NCI-H345 treated with DMSO at 0.1 percent for 48 hours (cell line): ENCODE results near the gene ARAP2.

Experiments used
- DNase-seq: peaks from one replicate; lab custom pipeline; 2025; ENCODE audit not compliant: unreplicated experiment; lab: John Stamatoyannopoulos, UW

Gene ARAP2

DNA sequence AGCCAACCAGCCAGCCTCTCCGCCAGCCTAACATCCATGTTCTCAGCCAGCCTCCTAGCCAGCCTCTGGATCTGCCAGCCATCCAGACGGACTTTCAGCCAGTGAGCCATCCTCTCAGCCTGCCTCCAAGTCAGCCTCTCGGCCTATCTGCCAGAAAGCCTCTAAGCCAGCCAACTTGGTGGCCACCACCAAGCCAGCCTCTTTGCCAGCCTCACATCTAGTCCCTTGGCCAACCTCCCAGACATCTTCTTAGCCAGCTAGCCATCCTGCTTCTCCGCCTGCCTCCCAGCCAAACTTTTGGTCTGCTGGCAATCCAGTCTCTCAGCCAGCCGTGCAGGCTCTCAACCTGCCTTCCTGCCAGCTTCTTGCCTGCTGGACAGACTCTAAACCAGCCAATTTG, 16.4 kb upstream of the ARAP2 start:
- DNase-seq, result no peak

DNA sequence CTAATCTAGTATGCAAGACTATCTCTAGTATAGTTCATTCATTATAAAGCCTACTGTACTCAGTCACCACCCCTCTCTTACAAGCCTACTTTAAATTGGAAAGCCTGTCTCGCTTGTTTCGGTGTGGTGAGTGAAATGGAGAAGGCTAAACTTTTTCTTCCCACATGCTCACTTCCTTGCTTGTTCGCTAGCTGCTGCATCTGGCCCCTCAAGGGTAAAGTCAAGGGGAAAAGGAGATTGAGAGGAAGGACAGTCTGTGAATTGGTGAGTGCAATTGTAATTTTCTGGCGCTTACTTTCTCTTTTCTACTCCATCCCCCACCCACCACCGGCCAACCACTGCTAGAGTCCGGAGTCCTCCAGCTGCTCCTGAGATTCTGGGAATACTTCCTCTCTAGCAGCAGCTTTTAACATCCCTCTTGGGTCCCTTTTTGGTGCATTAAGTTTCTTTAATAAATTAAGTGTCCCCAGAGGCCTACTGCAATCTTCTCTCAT, 12.1 kb upstream of the ARAP2 start:
- DNase-seq, result no peak

GRCh38 chr4:36255577-36255976, 11.3 kb upstream of the ARAP2 start:
- DNase-seq, result no peak

DNA sequence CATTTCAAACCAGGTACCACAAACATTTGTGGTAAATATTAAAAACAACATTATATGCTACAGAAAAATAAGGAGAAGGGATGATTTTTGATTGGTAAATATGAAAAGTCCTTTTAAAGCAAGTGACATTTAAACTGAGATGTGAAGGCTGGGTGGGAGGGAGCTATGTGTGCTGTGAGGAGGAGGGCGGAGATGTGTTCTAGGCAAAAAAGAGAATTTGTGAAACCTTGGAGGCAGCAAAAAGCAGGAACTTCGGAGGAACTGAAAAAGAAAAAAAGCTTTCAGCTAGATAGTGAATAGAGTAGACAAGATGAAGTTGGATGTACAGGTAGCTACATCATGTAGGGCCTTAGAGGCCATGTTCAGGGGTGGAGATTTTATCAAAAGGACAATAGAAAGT, 10.1 kb upstream of the ARAP2 start:
- DNase-seq, result no peak

DNA sequence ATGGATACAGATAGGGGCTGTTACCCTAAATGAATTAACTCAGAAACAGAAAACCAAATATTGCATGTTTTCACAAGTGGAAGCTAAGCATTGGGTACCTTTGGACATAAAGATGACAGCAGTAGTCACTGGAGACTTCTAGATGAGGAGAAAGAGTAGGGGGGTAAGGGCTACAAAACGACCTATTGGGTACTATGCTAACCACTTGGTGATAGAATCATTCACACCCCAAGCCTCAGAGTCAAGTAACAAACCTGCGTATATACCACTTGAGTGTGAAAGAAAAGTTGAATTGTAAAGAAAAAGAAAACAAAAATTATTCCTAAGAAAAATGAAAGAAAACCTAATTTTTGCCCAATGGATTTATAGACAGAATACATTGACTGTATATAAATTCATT, 7.7 kb upstream of the ARAP2 start:
- DNase-seq, result no peak

DNA sequence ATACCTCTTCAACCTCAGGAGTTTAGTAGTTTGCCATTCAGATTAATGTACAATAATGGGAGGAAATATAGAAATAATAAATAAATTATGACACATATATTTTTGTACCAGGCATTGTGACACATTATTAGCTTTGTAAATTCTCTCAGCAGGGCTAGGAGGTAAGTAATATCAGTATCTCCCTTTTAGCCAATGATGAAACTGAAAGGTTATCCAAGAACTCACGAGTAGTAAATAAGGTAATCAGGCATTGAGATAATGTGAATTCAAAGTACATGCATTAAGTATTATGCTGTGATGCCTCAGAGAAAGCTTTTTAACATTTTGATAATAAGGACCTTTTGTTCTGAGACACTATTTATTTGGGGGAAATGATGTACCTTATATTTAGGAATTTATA, 5.3 kb upstream of the ARAP2 start:
- no peak for DNase-seq

DNA sequence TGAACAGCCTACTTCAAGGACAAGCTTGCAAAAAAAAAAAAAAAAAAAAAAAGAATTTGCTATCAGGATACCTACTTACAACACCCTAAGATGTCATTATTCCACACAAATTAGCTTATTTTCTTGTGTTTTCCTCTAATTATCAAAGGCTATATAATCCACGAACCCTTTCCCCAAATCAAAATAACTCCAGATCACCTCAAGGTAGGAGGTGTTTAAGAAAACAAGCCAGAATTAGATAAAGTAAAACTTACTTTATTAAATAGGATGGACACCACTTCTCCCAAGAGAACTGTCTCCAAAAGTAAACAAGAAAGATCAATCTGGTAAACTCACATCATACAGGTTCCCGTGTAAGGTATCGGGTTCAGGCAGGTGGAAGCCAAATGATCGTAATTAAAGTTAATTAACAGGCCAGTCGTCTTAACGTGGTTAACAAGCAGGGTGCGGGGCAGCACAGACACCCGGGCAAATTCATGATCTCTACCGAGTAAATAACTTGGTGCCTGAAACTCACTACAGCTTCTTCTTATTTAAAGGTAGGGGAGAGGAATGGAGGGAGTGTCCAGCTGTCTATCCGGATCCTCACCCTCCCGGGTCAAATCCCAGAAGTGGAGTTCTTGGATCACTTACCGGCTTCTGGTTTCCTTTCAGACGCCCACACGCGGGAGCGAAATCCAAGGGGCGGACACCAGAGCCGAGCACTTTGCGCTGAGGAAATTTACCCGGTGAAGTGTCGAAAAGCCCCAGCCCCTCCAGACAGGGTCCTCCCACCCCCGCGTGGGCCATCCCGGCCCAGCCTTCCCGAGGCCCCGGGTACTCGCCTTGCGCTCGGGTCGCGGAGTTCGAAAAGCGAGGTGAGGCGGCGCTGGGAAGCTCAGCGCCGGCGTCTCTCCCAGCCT, 708 bp downstream of the ARAP2 start:
- no peak for DNase-seq

GRCh38 chr4:36242629-36243354, 1.5 kb downstream of the ARAP2 start:
- DNase-seq, result no peak

- no peak for DNase-seq
Measured at GRCh38 chr4:36241771-36242170, 2.5 kb downstream of the ARAP2 start.

DNA sequence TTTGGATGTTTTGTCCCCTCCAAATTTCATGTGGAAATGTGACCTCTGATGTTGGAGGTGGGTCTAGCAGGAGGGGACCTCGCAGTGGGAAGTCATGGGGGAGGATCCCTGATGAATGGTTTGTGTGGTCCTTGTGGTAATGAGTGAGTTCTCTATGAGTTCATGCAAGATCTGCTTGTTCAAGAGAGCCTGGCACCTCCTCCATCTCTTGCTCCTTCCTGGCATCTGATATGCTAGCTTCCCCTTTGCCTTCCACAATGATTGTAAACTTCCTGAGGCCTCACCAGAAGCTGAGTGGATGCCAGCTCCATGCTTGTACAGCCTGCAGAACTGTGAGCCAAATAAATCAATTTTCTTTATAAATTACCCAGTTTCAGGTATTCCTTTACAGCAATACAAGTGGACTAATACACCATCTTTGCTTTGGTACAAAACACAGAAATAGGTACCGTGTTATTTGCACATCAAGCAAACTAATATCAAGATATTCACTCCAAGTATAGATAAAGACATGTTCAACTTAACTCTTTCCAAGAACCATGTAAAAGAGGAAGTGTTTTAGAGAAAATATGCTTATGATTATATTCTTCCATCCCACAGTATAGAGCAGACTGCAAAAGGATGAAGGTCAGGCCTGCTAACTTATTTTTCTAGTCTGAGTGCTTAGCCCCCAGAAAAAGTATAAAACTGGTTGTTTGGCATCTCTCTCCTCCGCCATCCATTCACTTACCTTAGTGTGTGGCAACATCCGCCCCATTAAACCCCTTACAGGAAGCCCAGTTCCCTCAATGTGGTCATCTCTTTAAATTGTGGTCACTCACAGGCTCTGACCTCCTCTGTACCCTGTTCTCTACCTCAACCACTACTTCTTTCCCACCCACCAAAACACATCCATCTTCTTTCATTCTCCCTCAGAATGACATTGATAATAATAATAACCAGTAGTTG, 6.7 kb downstream of the ARAP2 start:
- DNase-seq, result no peak

DNA sequence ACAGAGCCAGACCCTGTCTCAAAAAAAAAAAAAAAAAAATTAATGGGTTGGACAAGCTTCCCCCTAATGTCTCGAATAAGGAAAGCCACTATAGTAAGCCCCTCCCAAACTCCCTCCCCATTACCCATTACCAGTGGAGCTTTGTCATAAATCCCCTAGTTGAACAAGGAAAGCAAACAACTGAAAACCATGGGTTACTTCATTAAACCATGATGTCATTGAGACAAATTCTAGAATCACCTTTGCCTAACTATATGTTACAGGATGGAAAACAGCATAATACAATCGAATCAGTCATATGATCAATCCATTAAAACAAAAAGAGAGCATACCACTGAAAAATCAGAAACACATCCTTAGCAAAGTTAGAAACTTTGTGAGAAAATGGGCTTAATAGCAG, 8.2 kb downstream of the ARAP2 start:
- DNase-seq, result no peak

GRCh38 chr4:36235306-36235705, 9.0 kb downstream of the ARAP2 start:
- DNase-seq, result no peak

DNA sequence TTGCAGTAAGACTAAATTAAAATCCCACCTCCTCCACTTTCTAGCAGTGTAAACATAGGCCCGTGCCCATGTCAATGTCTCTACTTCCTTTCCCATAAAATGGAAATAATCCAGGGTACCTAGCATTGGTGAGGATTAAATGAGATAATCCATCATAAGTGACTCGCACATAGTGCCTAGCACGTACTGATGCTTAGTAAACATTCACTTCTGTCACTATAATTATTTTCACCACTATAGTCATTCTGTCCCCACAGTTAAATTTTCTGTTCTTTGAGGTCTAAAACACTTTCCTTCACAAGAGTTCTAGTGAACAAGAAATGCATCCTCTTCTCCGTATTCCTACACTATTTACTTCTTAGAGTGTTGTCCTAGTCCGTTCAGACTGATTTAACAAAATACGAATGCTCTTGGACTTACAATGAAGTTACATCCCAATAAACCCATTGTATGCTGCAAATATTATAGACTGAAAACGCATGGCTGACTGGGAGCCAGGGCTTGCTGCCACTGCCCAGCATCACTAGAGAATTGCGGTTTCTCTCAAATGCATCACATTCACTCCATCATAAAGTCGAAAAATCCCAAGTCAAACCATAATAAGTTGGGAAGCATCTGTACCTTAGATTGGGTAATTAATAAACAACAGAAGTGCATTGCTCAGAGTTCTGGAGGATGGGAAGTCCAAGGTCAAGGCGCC, 10.6 kb downstream of the ARAP2 start:
- DNase-seq, result no peak

DNA sequence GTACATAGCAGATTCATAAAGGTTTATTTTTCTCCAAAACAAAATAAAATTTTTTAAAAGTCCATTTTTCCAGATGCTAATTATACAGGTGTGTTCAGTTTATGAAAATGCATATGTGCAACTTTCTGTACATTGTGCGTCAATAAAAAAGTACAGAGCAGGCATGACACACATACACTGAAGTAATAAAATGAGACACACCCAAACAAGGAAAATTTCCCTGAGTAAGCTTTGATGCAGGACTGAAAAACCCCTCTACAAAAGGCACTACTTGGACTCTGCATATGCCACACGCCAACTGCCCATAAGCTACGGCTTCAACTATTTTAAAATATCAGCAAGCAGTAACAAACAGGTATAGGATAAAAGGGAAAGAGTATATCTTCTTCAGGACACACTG, 13.8 kb downstream of the ARAP2 start:
- DNase-seq, result no peak

DNA sequence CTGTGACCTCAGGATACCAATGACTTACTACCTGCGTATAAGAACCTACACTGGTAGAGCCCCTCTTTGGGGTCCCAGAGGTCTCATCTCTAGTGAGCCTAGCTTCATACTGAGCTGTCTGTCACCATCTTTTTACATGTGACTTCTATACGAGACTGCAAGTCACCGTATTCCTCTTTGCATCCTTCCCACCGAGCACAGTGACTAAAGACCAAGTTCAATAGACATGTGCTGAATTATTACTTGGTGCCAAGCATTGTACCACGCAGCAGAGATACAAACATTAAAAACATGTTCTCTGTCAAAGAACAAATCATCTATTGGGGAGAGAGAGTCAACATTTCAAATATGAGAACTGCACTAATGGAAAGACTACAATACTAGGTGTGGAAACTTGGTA, 16.4 kb downstream of the ARAP2 start:
- DNase-seq, result no peak

DNA sequence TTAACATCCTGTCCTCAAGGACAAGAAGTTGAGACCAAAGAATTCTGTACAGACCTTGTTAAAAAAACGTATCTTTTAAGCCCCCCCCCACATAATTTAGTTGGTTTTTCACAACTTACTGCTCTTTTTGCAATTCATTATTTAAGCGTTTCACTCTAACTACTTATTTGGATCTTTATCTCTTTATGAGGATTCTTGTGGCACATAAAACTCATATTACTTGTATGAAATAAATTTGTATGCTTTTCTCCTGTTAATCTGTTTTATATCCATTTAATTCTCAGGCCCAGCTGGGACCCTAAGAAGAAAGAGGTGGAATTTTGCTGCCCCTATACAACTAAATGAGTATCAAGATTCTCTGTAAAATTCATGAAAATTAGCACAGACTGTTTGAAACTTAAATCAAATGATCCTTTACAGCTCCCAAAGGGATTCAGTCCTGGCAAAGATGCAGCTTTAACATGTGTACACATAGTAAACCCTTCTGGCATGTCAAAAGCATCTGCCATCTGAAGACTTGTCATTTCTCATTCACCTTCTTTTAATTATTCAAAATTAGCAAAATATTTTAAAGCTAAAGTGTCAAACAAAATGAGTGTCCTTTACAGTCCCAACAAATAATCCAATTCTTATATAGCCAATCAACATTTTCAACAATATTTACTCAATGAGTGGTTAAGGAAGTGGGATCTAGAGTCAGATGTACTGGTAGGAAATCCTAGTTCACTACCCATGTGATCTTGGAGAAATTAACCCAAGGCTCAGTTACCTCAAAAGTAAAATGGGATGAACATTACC, 17.7 kb downstream of the ARAP2 start:
- no peak for DNase-seq

DNA sequence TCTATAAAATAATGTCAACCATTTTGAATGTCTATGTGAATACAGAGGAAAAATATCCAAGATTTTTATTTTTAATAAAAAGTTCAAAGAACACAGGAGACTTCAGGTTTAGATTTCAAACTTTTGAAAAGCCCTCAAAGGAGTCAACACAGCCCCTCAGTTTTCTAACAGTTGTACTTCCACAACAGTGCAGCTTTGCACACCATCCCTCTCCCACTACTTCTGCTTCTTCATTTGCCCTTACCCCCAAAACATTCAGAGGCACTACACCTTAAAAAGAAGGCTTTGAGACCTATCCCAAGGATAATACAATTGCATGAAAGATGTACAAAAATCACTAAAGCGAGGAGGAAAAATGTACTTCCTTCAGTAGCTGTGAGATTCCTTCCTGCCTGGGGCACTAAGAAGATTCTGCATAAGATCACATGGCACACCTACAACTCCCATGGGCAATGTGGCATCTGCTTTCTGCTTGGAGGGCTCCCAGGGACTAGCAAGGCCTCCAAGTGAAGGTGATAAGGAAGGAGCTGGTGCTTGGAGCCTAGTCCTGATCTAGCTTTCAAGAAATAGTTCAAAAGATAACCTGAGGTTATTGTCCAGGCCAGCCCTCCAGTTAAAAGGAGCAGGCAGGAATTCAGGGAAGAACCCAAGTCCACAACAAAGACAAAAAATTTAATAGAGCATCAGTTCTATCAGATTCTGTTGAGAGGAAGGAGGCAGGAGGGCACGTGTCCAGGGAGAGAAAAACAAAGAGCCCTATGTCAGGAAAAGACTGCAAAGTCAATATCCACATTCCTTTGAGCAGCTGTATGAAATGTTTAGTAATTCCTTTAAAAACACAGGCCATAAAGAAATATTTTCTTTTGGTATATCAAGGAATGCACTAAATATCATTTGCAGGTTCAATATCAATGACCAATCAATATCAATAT, 19.1 kb downstream of the ARAP2 start:
- no peak for DNase-seq

DNA sequence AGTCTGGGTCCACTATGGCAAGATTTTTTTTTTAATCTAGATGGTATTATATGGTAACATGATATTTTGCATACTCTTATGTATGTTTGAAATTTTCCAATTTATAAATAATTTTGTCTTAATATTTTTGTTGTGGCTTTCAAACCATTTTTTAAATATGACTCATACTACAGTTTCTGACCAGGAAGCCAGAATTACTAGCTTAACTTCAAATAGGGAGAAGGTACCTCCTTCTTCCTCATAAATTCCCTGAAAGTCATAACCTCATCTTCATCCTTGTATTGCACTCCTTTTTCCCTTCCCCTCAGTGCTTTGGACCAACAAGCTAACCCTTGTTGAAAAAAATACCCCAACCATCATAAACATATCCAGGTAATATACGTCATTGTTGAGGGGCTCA, 21.6 kb downstream of the ARAP2 start:
- no peak for DNase-seq

DNA sequence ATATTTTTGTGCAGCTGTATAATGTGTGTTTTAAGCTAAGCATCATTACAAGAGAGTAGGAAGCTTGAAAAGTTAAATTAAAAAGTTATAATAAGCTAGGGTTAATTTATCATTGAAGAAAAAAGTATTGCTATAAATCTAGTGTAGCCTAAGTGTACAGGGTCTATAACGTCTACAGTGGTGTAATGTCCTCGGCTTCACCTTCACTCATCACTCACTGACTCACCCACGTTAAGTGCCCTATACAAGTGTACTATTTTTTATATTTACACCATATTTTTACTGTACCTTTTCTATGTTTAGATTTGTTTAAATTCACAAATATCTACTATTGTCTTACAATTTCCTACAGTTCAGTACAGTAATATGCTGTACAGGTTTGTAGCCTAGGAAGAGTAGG, 23.5 kb downstream of the ARAP2 start:
- DNase-seq, result no peak
